KOPT-K1 (cell line): ENCODE results near the gene CRYGD.
"Not testable (repeated sequence)": the region's sequence is repeated elsewhere in the genome, so short reads cannot be mapped to it uniquely, and the experiment has no call there.

Experiments used
- H3K27ac ChIP-seq: fragments of 200-600 bp; sonication (generic); 2 replicates; pipeline ENCODE4 v1.5.1; 2016; ENCODE audit warnings: antibody characterized with exemption, mild to moderate bottlenecking, low read depth, low read length; ENCODE audit not compliant: poor library complexity, severe bottlenecking
- H3K36me3 ChIP-seq: fragments of 200-600 bp; sonication (generic); 2 replicates; pipeline ENCODE4 v1.5.1; 2017; ENCODE audit warnings: antibody characterized with exemption, mild to moderate bottlenecking, low read length, moderate library complexity; ENCODE audit not compliant: insufficient read depth
- H3K9me3 ChIP-seq: fragments of 200-600 bp; sonication (generic); 2 replicates; pipeline ENCODE4 v1.5.1; 2017; ENCODE audit warnings: antibody characterized with exemption, low read length, mild to moderate bottlenecking; ENCODE audit not compliant: insufficient read depth, poor library complexity, severe bottlenecking

The CRYGD gene

DNA sequence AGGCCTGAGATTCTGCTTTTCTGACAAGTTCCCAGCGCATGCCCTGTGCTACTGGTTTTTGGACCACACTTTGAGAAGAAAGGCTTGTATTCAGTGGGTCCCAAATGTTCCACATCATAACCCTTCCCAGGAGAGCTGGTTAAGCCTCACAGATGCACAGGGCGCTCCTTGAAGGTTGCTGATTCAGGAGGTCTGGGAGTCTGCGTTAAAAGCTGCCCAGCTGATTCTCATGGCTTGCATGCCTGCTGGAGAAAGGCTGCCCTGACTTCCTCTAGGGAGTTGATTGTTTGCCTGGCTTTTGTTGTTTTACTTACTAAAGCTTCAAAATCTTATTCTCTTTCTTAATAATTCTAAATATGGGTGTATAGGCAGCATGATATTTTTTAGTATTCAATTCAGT, 20.7 kb downstream of the CRYGD start:
- Histone ChIP-seq H3K27ac (no peak overlapping the region), H3K9me3 (no peaks in the 10 kb centered on the region), H3K36me3 (no peaks in the 10 kb centered on the region)

DNA sequence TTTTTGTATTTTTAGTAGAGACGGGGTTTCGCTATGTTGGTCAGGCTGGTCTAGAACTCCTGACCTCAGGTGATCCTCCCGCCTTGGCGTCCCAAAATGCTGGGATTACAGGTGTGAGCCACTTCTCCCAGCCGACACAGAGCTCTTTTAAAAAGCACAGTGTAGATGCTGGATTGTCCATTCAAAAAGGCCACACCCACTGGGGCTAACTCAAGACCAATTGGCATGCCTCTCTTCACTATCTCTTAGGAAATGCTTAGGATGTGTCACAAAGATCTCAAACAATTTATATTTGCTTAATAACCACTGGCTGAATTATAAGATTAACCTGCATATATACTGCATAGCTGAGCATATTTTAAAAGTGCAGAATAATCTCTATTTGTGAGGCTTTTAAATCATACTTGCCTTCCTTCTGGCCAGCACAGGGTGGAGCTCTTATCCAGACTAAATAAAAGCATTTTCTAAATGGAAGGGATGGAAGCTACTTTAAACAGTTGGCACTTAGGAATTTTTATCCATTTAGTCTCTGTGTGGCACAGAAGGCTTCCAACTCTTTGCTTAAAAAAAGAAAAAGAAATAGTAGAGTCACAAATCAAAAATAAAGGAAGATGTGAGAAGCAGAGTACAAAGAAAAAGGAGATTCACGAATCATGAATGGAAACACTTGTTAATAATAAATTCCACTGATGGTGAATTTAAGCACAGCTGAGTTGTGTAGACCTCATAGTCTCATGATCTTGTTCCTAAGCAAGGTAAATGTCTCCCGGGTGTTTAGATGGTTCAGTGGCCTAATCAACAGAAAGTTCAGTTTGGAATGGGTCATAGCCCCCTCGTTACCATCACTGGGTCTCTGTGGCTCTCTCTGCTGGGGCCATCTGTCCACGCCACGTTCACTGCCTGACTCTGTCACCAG, 22.4 kb downstream of the CRYGD start:
- no peaks in the 10 kb centered on the region for H3K9me3 ChIP-seq
- peak overlapping the region; percentile 74 for H3K27ac ChIP-seq
- no peaks in the 10 kb centered on the region for H3K36me3 ChIP-seq

DNA sequence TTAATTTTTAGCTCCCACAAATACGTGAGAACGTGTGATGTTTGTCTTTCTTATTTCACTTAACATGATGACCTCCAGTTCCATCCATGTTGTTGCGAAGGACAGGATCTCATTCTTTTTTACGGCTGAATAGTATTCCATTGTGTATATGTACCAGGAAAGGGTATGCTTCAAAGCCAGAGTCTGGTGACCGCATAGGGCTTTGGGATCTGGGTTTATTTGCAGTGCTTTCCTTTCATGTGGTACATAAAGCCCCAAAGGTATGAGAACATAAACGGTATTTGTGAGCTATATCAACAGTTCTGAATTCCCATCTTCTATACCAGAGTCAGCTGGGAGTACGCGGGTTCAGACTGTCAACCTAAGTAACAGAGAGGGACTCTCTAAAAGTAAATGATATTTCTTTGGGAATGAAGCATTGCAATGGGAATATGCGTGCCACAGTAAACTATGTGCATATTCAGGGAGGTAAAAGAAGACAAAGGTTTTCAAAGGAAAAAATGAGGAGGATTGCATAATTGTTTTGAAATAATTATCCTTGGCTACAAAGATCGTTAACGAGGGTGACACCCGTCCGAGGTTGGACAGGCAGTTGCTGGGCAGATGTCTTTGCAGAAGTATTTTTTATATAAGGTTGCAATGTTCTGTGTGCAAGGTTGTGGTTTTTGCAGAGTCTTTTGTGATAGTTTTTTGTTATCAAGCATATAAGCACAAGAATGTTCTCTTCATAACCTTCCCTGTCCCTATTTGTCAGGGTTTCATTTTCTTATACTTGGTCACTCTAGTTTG, 24.4 kb downstream of the CRYGD start:
- Histone ChIP-seq H3K27ac (peak overlapping the region; percentile 74), H3K9me3 (no peaks in the 10 kb centered on the region), H3K36me3 (no peaks in the 10 kb centered on the region)

DNA sequence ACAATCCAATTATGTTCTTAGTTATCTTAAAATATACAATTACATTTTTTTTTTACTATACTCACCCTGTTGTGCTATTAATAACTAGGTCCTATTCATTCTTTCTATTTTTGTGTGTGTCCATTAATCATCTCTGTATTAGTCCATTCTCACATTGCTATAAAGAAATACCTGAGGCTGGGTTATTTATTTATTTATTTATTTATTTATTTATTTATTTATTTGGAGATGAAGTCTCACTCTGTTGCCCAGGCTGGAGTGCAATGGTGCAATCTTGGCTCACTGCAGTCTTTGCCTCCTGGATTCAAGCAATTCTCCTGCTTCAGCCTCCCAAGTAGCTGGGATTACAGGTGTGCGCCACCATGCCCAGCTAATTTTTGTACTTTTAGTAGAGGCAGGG, 25.6 kb downstream of the CRYGD start:
- not testable (repeated sequence) for H3K27ac ChIP-seq, H3K36me3 ChIP-seq

DNA sequence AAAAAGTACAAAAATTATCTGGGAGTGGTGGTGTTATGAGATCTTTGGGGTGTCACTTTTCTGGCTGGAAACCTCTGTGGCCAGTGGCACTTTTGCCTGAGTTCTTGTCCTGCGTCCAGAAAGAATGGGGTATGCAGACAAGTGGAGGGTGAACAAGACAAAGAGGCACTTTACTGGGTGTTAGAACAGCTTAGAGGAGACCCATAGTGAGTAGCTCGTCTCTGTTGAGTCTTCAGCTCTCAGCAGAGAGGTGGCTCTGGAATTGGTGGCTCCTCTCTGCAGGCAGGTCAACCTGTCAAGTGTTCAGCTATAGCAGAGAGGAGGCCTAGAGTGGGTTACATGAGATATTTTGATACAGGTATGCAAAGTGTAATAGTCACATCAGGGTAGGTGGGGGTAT, 26.1 kb downstream of the CRYGD start:
- no peaks in the 10 kb centered on the region for H3K36me3 ChIP-seq
- H3K9me3 ChIP-seq: no peaks in the 10 kb centered on the region
- no peak overlapping the region for H3K27ac ChIP-seq

More for the DNA sequence above, 25.6 kb downstream of the CRYGD start:
- not testable (repeated sequence) for H3K9me3 ChIP-seq

DNA sequence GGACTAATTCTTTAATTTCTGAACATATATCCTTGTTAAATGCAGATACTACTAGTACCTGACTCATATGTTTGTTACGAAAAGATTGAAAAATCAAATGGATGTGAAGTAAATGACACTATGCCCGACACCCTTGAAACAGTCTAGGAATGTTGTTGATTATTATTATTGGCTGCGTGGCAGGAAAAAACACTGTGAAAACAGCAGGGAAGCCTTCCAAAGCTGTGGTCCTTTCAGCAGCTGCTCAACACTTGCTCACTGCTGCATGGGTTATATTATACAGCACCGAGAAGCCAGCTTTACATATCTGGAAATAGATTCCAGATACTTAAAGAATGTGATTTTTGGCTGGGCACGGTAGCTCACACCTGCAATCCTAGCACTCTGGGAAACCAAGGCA, 26.5 kb downstream of the CRYGD start:
- Histone ChIP-seq H3K27ac (no peak overlapping the region), H3K36me3 (no peaks in the 10 kb centered on the region), H3K9me3 (no peaks in the 10 kb centered on the region)

DNA sequence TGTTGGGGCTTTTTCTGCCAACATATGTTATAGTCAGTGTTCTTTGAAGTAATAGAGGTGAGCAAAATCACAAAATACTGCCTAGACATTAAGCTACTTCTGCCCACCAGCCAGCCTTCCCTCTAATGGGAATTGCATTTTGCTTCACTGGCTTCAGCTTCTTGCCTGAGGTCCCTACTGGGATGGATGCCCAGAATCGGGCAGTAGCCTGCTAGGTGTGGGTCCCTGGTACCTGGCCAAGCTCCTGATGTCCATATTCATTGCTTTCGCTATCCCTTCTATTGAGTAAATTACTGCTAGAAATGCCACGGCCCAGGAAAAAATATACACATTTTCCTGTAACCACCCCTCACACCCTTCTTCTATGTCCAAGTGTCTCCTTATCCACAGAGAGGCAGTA, 27.0 kb downstream of the CRYGD start:
- Histone ChIP-seq H3K27ac (no peak overlapping the region), H3K36me3 (no peaks in the 10 kb centered on the region), H3K9me3 (no peaks in the 10 kb centered on the region)

DNA sequence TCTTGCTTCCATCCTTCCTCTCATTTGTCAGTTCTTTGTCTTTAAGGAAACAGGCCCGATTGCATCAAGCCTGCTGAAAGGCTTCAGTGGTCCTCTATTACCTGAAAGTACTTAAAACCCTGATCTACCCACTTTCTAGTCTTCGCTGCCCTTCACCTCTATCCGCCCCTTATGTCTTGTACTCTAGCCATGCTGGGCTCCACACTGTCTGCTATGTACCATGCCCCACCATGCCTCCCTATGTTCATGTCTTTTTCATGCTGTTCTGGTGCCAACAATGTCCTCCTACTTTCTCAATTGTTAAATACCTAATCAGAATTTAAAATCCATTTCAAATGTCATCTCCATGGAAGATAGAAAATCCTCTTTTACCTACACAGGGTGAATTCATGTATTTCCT, 28.2 kb downstream of the CRYGD start:
- no peaks in the 10 kb centered on the region for H3K9me3 ChIP-seq
- H3K36me3 ChIP-seq: no peaks in the 10 kb centered on the region
- no peak overlapping the region for H3K27ac ChIP-seq

DNA sequence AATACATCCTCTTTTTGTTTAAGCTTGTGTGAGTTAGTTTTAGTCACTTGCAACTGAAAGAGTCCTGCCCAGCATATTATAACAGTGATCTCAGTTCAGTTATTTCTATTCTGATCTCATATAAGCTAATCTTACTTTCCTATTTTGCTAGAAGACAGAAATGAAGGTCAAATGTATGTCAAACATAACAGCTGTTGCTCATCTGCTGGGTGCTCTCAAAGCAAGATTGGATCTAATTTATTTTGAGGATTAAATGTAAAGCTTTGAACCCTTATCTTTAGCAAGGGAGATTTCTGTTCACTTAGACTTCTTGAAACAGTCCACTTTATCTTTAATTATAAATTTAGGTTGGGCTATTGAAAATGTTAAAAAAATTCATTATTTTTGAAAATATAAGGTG, 31.2 kb downstream of the CRYGD start:
- Histone ChIP-seq H3K36me3 (no peaks in the 10 kb centered on the region), H3K9me3 (no peaks in the 10 kb centered on the region), H3K27ac (no peak overlapping the region)

DNA sequence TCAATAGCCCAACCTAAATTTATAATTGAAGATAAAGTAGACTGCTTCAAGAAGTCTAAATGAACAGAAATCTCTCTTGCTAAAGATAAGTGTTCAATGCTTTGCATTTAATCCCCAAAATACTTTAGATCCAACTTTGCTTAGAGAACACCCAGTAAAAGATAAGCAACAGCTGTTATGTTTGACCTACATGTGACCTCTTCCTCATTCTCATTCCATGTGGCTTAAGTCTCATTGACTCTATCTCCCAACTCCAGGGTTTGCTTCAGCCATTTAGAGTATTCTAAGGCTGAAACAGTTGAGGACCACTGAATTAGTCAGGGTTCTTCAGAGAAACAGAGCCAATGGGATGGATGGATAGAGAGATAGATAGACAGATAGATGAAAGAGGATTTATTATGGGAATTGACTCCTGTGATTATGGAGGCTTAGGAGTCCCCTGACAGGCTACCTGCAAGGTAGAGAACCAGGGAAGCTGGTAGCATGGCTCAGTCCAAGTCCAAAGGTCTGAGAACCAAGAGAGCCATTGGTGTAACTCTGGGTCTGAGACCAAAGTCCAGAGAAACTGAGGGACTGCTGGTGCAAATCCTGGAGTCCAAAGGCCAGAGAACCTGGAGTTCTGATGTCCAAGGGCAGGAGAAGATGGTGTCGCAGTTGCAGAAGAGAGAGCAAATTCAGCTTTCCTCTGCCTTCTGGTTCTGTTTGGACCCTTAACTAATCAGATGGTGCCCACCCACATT, 32.1 kb downstream of the CRYGD start:
- no peak overlapping the region for H3K27ac ChIP-seq
- H3K36me3 ChIP-seq: no peaks in the 10 kb centered on the region
- no peaks in the 10 kb centered on the region for H3K9me3 ChIP-seq

DNA sequence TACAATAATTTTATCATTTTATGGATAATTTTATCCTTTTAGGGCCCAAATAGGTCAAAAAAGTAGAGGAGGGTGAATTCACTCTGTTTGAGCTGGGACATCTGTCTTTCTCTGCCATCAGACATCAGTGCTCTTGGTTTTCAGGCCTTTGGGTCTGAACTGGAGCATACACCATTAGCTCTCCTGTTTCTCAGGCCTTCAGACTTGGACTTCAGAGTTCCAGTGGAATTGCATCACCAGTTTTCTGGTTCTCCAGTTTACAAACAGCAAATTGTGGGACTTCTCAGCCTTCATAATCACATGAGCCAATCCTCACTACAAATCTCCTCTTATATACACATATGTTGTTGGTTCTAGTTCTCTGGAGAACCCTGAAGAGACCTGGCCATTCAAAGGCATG, 33.9 kb downstream of the CRYGD start:
- Histone ChIP-seq H3K36me3 (no peaks in the 10 kb centered on the region), H3K9me3 (no peaks in the 10 kb centered on the region), H3K27ac (no peak overlapping the region)

DNA sequence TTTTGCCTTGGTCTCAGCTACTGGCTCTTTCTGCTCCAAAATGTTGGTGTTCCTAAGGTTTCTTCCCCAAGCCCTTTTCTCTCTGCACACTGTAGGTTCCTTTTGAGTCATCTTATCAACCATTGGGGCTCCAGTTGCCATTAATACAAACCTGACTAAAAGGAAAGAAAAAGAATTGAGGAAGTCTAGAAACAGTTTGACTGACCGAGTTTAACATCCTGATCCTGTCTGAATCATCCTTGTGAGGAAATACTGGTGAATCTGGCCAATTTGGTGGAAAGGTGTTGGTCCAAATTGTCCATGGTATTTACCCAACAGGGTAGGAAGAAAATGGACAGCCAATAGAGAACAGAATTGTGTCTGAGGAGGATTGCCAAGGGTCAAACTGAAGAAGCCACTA, 38.3 kb downstream of the CRYGD start:
- Histone ChIP-seq H3K36me3 (no peaks in the 10 kb centered on the region), H3K27ac (no peak overlapping the region), H3K9me3 (no peaks in the 10 kb centered on the region)

DNA sequence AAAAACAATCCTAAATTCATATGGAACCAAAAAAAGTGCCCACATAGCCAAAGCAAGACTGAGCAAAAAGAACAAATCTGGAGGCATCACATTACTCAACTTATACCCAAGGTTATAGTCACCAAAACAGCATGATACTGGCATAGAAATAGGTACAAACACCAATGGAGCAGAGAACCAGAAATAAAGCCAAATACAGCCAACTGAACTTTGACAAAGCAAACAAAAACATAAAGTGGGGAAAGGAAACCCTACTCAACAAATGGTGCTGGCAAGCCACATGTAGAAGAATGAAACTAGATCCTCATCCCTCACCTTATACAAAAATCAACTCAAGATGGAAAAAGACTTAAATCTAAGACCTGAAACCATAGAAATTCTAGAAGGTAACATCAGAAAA, 40.5 kb downstream of the CRYGD start:
- Histone ChIP-seq H3K36me3 (no peaks in the 10 kb centered on the region), H3K9me3 (no peaks in the 10 kb centered on the region), H3K27ac (no peak overlapping the region)

DNA sequence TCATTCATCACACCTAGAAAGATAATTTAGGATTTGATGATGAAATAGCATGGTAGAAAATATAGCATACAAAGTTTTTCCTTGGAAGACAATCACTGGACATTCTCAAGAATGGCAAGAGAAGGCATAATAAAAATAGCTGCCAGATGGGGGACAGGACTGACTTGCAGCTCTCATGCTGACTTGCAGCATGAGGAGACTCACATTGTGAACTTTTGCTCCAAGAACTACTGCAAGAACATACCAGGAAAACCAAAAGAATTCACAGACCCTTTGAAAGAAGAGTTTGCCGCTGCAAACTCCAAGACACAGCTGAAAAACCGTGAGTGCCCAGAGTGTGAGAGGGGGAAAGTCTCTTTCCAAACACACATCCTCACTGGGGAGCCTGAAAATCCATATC, 47.0 kb downstream of the CRYGD start:
- no peaks in the 10 kb centered on the region for H3K36me3 ChIP-seq
- no peaks in the 10 kb centered on the region for H3K9me3 ChIP-seq
- H3K27ac ChIP-seq: no peak overlapping the region
